Right forelimb (tissue), 1 donor: ENCODE data around the gene UBE2E2.

Experiments
- DNase-seq: peaks from one replicate; pipeline ENCODE4 v3.0.0-alpha.2; 2018

The UBE2E2 gene

GRCh38 chr3:23396746-23397145, 193.6 kb downstream of the UBE2E2 start:
- no peak for DNase-seq

- DNase-seq: no peak
Observed at GRCh38 chr3:23399221-23399620, 196.1 kb downstream of the UBE2E2 start.

- no peak for DNase-seq
Observed at GRCh38 chr3:23402728-23403492, 199.8 kb downstream of the UBE2E2 start.

- DNase-seq: no peak
Observed at GRCh38 chr3:23404246-23404645, 201.1 kb downstream of the UBE2E2 start.

GRCh38 chr3:23405081-23405480, 202.0 kb downstream of the UBE2E2 start:
- DNase-seq: no peak

GRCh38 chr3:23406601-23407000, 203.5 kb downstream of the UBE2E2 start:
- DNase-seq: no peak

- no peak for DNase-seq
Observed at GRCh38 chr3:23418026-23418425, 214.9 kb downstream of the UBE2E2 start.

GRCh38 chr3:23421811-23422516, 218.8 kb downstream of the UBE2E2 start:
- no peak for DNase-seq

- no peak for DNase-seq
Observed at GRCh38 chr3:23422517-23422851, 219.4 kb downstream of the UBE2E2 start.

GRCh38 chr3:23425410-23425809, 222.3 kb downstream of the UBE2E2 start:
- no peak for DNase-seq

GRCh38 chr3:23430781-23431398, 227.8 kb downstream of the UBE2E2 start:
- no peak for DNase-seq

- no peak for DNase-seq
Observed at GRCh38 chr3:23431764-23432163, 228.6 kb downstream of the UBE2E2 start.

- DNase-seq: no peak
Observed at GRCh38 chr3:23435318-23435717, 232.2 kb downstream of the UBE2E2 start.

GRCh38 chr3:23435904-23436303, 232.8 kb downstream of the UBE2E2 start:
- no peak for DNase-seq

- DNase-seq: no peak
Observed at GRCh38 chr3:23437484-23438145, 234.5 kb downstream of the UBE2E2 start.

- DNase-seq: no peak
Observed at GRCh38 chr3:23438657-23439056, 235.5 kb downstream of the UBE2E2 start.

GRCh38 chr3:23439080-23439479, 236.0 kb downstream of the UBE2E2 start:
- DNase-seq: no peak

GRCh38 chr3:23440416-23441294, 237.5 kb downstream of the UBE2E2 start:
- DNase-seq: no peak

- DNase-seq: no peak
Observed at GRCh38 chr3:23442598-23443383, 239.7 kb downstream of the UBE2E2 start.

GRCh38 chr3:23444386-23444785, 241.3 kb downstream of the UBE2E2 start:
- no peak for DNase-seq

- no peak for DNase-seq
Observed at GRCh38 chr3:23446301-23446700, 243.2 kb downstream of the UBE2E2 start.
